Lower leg skin (tissue), 3 donors: ENCODE data around the gene COBL.

Experiments
- CTCF ChIP-seq, 3 donors: fragments of 450-650 bp; IDR thresholded peaks; one replicate each; pipeline ENCODE4 v1.5.1; 2016; ENCODE audit warnings: antibody characterized with exemption in 3 of 3, mild to moderate bottlenecking in 3 of 3, moderate library complexity in 2 of 3
- POLR2A ChIP-seq, 2 donors: fragments of 450-650 bp; IDR thresholded peaks; one replicate each; pipeline ENCODE4 v1.6.1; 2016 to 2017; ENCODE audit warnings: antibody characterized with exemption in 2 of 2, mild to moderate bottlenecking in 1 of 2, moderate library complexity in 1 of 2

- TF ChIP-seq CTCF (IDR thresholded peaks at IDR 0.05) (no peak), POLR2A (IDR thresholded peaks at IDR 0.05) (no peak)
Measured at GRCh38 chr7:51146816-51147586, 169.6 kb downstream of the COBL start.
